ENCODE results near the gene UTS2B.
"Not testable (repeated sequence)": the region's sequence is repeated elsewhere in the genome, so short reads cannot be mapped to it uniquely, and the experiment has no call there.

The UTS2B gene

GRCh38 chr3:191260431-191261303 is 69.7 kb downstream of the UTS2B start:
- no peak for DNase-seq
- in situ Hi-C loops (cut with HindIII; ENCODE audit: low pct_ligation_motif_present, low pct_unique_long_range_greater_than_20kb, low sequenced_read_pairs) = no loop called here

- in situ Hi-C loops (cut with HindIII; ENCODE audit: low pct_ligation_motif_present, low pct_unique_long_range_greater_than_20kb, low sequenced_read_pairs) = no loop called here
- DNase-seq = no peak
These were observed 70.8 kb downstream of the UTS2B start for GRCh38 chr3:191259486-191259885.

GRCh38 chr3:191257286-191257685 is 73.0 kb downstream of the UTS2B start:
- no peak for DNase-seq
- in situ Hi-C loops (cut with HindIII; ENCODE audit: low pct_ligation_motif_present, low pct_unique_long_range_greater_than_20kb, low sequenced_read_pairs) = no loop called here

DNA sequence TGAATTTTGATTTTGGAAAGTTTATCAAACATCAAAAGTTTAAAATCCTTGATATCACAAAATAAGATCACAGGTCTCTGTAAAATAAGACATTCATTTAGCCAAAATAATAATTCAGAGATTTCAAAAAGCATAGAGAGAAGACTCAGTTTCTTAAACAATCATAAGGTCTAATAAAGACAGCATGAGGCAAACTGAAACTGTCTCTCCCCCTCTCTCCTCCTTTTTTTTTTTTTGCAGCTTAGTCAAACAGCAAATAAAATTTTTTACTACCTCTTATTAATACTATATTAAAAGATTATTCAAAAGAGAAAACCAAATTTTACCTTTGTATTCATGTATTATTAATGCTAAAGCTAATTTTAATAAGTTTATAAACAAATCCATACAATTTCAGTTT is 73.9 kb downstream of the UTS2B start:
- in situ Hi-C loops (cut with HindIII; ENCODE audit: low pct_ligation_motif_present, low pct_unique_long_range_greater_than_20kb, low sequenced_read_pairs) = no loop called here
- DNase-seq = no peak

- in situ Hi-C loops (cut with HindIII; ENCODE audit: low pct_ligation_motif_present, low pct_unique_long_range_greater_than_20kb, low sequenced_read_pairs) = no loop called here
These were observed 75.2 kb downstream of the UTS2B start for GRCh38 chr3:191255156-191255555.

GRCh38 chr3:191254098-191254873 is 76.0 kb downstream of the UTS2B start:
- no peak for DNase-seq
- in situ Hi-C loops (cut with HindIII; ENCODE audit: low pct_ligation_motif_present, low pct_unique_long_range_greater_than_20kb, low sequenced_read_pairs) = no loop called here

More at GRCh38 chr3:191255156-191255555, 75.2 kb downstream of the UTS2B start:
- DNase-seq = no peak

- no peak for DNase-seq
- in situ Hi-C loops (cut with HindIII; ENCODE audit: low pct_ligation_motif_present, low pct_unique_long_range_greater_than_20kb, low sequenced_read_pairs) = no loop called here
These were observed 77.1 kb downstream of the UTS2B start for GRCh38 chr3:191253089-191253799.

DNA sequence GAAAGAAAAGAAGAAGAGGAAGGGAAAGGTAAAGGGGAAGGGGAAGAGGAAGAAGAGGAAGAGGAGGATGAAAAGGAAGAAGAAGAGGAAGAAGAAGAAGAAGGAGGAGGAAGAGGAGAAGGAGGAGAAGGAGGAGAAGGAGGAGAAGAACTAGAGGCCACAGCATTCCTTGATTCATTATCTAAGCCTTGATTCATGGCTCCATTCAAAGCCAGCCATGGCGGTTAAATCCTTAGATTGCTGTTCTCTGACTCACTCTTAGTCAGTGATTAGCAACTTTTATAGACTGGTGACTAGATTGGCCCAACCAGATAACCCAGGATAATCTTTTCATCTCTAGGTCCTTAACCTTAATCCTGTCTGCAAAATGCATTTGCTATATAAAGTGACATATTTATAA is 83.7 kb downstream of the UTS2B start:
- DNase-seq = peak; percentile 18

GRCh38 chr3:191246034-191246433 is 84.3 kb downstream of the UTS2B start:
- in situ Hi-C loops (cut with HindIII; ENCODE audit: low pct_ligation_motif_present, low pct_unique_long_range_greater_than_20kb, low sequenced_read_pairs); DNase-seq: not testable (repeated sequence)

More for the DNA sequence above, 83.7 kb downstream of the UTS2B start:
- in situ Hi-C loops (cut with HindIII; ENCODE audit: low pct_ligation_motif_present, low pct_unique_long_range_greater_than_20kb, low sequenced_read_pairs) = no loop called here

DNA sequence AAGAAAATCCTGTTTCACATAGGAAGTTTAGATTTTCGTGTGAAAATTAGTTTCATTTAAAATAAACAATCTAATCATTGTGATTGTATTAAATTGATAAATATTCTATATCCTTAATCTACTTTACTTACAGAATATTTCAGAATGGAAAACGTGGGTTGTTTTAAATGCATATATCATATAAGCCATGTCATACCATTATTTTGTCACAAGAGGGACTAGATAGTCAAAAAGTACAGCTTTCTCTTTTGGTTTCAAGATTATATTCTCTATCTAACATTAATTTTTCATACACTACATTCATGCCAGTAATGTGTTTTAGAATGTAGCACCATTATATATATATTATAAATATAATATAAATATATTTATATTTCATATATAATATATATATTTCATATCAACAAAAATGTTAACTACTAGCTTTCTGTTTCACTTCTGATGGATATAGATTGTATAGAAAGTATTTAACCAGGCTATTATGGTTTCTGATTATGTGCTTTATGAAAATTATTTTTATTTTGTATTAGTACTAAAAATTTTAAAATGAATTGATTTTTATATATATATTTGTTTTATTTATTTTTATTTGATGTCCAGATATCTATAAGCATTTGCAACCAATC is 86.0 kb downstream of the UTS2B start:
- DNase-seq = peak; percentile 29
- in situ Hi-C loops (cut with HindIII; ENCODE audit: low pct_ligation_motif_present, low pct_unique_long_range_greater_than_20kb, low sequenced_read_pairs) = no loop called here

GRCh38 chr3:191240486-191240885 is 89.8 kb downstream of the UTS2B start:
- in situ Hi-C loops (cut with HindIII; ENCODE audit: low pct_ligation_motif_present, low pct_unique_long_range_greater_than_20kb, low sequenced_read_pairs) = no loop called here
- DNase-seq = no peak

DNA sequence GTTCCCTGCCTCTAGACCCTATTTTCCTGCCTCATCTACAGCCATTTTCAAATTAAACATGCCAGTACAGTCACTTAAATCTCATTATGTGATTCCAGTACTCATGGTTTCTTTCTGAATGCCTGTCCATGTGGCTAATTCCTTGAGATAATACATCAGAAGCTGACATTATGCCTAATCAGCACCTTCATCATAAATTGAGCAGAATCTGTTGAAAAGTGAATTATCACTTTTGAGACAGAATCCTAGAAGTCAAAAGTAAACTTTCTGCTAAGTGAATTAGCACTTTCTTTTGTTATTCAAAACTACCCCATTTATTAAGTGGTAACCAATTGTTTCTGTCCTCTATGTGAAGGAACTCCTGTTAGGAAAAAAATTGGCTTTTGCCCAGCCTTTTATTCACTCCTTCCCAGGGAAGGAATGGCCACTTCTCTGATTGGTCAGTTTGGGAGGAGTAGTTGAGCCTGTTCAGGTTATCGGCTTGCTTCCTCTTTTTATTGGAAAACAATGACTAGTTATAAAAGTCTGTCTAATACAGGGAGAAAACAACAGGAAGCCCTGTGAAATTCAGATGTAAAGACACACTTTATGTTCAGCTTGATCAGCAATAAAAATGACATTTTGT is 90.8 kb downstream of the UTS2B start:
- in situ Hi-C loops (cut with HindIII; ENCODE audit: low pct_ligation_motif_present, low pct_unique_long_range_greater_than_20kb, low sequenced_read_pairs) = no loop called here
- no peak for DNase-seq

- in situ Hi-C loops (cut with HindIII; ENCODE audit: low pct_ligation_motif_present, low pct_unique_long_range_greater_than_20kb, low sequenced_read_pairs) = no loop called here
- no peak for DNase-seq
These were observed 92.0 kb downstream of the UTS2B start for GRCh38 chr3:191238321-191238817.

DNA sequence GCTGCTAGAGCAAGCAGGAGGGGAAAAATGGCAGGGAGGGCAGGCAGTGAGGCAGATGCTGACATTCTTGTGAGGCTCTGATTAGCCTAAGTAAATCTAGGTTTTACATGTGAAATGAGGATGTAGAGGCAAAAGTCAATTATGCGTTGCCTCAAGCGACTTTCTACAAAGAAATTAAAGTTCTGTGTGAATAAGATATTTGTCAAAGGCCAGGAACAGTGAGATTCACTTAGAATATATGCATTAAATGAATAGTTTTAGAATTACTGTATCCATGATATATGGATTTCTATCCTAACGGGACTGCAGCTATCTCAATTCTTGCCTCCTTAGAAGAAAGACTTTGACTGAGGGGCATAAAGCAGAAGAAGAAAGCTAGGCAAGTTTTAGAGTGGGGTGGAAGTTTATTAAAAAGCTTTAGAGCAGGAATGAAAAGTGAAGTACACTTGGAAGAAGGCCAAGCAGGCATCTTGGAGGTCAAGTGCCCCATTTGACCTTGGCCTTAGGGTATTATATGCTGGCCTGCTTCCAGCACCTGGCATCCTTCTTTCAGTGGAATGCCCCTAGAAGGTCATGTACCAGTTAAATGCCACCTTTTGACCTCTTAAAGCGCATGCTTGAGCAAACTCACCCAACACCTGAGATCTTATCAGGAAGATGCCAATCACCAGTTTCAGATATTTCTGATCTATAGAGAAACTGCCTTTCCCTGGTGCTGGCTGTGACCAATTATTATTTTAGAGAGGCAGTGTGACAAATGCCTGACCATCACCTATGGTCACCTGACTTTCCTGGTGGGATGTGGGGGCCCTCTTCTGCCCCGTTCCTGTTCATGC is 93.1 kb downstream of the UTS2B start:
- in situ Hi-C loops (cut with HindIII; ENCODE audit: low pct_ligation_motif_present, low pct_unique_long_range_greater_than_20kb, low sequenced_read_pairs) = no loop called here
- DNase-seq = no peak

- no peak for DNase-seq
- in situ Hi-C loops (cut with HindIII; ENCODE audit: low pct_ligation_motif_present, low pct_unique_long_range_greater_than_20kb, low sequenced_read_pairs) = no loop called here
These were observed 93.7 kb downstream of the UTS2B start for GRCh38 chr3:191236646-191237045.

DNA sequence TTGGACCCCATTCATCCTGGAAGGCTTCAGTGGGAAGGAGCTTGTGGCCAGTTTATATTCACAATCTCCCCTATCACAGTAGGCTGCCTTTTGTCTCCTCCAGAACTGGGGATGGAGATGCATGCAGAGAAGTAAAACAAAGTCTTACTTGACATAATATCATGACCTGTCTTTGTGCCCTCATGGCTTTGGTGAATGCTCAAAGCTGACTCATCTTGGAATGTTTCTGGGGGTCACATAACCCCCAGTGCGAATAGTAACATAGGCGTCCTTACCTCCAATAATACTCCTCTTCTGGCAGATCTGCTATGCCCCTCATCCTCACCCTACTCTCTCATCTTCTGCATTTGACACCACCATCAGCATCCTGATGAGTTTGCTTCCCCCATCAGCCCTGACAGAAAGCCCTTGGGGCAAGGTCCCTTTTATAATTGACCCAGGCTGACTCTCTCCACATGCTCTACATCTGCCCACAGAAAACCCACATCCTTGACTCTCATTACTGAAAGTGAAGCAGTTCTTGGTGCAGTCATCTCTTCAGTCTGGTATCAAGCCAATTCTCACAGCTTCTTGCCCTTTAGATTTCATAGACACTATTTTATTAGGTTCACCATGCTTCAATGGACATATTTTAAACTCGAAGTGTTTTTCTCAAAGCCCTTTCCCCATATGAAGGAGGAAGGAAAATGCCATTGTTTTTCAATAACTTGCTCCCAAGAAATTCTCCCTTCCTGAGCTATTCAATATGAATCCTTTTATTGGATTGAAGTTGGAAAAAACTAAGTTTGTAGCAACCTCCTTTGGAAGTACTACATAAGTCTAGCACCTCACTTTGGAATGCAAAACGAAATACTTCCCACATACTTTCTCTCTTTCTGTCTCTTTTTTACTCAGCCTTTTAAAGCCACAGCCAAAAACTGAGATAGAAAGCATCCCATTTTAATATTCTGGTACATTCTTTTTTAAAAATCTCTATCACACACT is 94.7 kb downstream of the UTS2B start:
- in situ Hi-C loops (cut with HindIII; ENCODE audit: low pct_ligation_motif_present, low pct_unique_long_range_greater_than_20kb, low sequenced_read_pairs) = no loop called here
- no peak for DNase-seq

Measured in ACHN (cell line).